HG02763 (cell line): ENCODE measurements around the gene KIAA1671.

Experiments used
- ATAC-seq: cut with Tn5 transposase; IDR thresholded peaks from one replicate; pipeline ENCODE4 v1.9.1; 2021; ENCODE audit warnings: mild to moderate bottlenecking, moderate library complexity; ENCODE audit not compliant: unreplicated experiment

KIAA1671 gene

DNA sequence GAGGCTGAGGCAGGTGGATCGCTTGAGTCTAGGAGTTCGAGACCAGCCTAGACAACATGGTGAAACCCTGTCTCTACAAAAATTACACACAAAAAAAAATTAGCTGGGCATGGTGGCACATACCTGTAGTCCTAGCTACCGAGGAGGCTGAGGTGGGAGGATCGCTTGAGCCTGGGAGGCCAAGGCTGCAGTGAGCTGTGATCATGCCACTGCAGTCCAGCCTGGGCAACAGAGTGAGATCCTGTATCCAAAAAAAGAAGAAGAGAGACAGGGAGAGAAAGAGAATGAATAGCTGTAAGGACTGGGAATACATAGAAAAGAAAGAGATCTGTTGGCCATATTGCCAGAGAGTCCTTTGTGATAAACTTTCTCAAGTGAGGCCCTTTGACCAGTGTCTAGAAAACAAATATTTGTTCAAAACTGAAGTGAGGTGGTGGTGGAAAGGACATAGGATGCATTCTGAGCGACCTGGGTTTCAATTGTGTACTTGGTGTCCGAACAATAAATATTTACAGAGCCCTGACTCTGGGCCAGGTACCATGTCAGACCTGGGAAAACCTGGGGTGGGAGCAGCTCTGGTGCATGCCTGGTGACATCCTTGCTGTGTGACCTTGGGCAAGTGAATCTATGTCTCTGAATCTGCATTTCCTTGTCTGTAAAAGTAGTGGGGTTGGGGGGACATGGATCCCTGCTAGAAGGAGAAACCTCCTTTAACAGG, 157.5 kb downstream of the KIAA1671 start:
- no peak for ATAC-seq

DNA sequence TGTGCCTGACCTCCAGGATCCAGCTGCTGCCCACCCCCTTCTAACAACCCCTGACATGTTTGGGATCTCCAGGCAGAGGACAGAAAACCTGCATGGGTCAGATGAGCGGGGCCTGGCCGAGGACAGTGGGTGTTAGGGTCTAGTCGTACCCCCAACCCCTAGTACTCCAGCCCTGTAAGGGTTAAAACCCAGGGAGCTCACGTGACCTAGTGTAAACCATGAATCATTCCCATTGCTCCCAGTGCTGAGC, 158.0 kb downstream of the KIAA1671 start:
- ATAC-seq, result no peak

- no peak for ATAC-seq
Measured at GRCh38 chr22:25110846-25111578, 158.5 kb downstream of the KIAA1671 start.

GRCh38 chr22:25111579-25112517, 159.3 kb downstream of the KIAA1671 start:
- no peak for ATAC-seq

DNA sequence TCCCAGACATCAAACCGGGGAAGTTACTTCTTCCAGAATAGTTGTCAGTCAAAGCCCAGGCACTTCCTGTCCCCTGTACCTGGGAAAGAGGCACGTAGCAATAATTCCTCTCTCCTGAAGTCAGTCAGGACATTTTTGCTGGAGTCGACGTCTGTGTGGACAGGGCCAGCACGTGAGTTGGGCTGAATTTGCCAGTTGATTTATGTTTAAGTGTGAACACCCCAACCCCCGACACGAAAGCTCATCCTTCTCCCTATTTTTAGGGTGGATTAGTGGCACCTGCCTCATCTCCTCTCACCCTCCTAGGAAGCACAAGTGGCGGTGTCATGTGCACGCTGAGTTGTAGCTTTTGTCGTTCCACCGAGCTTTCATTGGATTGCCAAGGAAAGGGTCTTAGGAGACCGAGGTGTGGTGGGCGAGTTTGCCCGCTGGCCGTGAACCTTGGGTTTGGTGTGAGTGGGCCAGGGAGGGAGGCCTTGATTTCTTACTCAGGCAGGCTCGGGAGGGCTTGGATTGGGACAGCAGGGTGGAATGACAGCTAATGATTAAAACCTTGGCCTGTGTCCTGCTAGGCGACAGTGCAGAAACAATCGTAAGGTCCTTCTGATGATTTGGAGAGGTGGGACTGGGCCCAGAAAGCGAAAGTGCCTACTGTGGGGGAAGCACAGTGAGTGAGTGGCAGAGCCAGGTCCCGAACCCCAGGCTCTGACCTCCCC, 160.2 kb downstream of the KIAA1671 start:
- ATAC-seq, result no peak

DNA sequence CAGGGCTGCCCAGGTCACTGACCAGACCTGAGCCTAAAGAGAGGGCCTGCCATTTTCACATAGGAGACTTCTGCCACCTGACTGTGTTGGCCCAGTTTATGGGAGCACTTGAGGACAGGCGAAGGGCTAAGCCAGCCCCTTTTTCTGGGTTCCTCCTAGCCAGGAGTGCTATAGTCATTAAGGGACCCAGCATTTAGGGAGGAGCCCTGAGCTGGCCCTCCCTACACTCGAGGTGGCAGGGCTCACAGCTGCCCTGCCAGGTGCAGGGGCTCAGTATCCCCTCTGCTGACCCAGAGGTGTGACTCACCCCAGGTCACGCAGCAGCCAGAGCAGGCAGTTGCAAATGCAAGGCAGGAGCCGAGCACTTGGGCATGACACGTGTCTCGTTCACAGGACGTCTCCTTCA, 160.8 kb downstream of the KIAA1671 start:
- no peak for ATAC-seq

DNA sequence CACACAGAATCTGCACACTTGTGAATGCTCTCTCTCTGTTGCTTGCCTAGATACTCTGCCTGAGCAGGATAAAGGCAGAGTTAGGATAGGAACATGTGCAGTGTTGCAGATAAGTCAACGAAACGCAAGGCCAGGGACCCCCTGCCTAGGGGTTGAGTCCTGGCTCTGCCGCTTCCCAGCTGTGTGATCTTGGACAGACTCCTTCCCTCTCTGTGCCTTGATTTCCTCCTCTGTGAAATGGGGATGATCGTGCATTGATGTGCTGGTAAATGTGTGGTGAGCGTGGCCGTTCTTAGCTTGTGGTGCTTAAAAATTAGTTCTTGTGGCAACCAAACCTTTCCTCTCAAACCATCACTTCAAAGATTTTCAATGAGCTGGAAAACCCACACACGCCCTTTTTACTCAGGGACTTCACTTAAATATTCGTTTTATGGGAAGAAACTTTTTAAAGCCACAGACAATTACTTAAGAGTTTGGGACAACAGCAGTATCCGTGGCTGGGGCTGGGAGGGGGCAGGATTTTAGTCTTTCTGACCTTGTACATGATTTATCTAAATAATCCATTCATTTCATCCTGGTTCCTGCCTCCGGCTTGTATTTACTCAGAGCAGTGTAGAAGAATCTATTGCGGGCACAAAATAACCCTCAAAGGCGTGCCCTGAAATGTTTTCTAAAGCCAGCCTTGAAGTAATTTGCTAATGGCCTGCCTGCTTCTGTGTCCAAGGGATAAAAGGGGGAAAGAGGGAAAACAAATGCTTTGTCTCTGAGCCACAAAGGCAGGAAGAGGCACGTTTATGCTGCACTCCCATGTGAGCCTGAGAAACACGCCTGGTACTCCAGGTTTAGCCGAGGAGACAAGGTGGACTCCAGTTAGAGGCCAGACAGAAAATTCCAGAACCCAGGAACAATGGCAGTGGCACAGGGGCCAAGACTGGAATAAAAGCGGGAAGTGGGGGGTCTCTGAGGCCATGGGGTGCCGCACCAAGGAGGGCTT, 162.2 kb downstream of the KIAA1671 start:
- ATAC-seq, result no peak

- ATAC-seq, result no peak
Measured at GRCh38 chr22:25119609-25120008, 167.1 kb downstream of the KIAA1671 start.

- no peak for ATAC-seq
Measured at GRCh38 chr22:25120093-25120561, 167.6 kb downstream of the KIAA1671 start.

DNA sequence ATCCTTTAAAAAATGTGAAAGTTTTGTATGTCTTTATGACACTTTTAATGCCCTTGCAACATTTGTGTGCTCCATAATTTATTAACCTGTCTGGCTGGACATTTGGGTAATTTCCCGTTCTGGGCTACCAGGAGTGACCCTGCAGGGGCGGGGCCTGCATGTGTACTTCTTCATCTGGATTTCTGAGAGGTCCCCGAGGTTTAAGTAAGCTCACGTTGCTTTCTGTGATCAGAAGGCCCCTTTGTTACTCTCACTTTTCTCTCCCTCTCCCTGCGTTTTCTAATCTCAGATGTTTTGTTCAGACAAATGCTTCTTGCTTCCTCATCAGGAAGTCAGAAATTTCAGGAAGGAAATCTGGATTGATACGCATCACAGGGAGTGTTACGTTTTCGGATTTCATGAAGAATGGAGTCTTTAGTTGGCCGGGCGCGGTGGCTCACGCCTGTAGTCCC, 168.3 kb downstream of the KIAA1671 start:
- no peak for ATAC-seq

GRCh38 chr22:25122136-25122764, 169.7 kb downstream of the KIAA1671 start:
- no peak for ATAC-seq

DNA sequence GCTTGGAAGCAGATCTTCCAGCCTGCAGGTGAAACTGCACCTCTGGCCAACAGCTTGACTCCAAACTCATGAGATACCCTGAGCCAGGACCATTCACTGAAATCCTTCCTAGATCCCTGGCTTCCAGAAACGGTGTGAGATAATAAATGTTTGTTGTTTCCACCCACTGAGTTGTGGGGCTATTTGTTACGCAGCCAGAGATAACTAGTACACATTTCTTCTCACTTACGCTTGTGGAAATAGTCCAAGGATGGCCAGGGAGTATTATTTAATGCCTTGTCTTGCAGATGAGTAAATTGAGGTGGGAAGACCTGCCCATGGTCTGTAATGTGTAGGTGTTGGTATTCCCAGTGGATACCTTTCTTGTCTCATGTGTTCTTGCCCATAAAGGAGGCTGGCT, 171.2 kb downstream of the KIAA1671 start:
- no peak for ATAC-seq

GRCh38 chr22:25125693-25126357, 173.3 kb downstream of the KIAA1671 start:
- ATAC-seq, result no peak

DNA sequence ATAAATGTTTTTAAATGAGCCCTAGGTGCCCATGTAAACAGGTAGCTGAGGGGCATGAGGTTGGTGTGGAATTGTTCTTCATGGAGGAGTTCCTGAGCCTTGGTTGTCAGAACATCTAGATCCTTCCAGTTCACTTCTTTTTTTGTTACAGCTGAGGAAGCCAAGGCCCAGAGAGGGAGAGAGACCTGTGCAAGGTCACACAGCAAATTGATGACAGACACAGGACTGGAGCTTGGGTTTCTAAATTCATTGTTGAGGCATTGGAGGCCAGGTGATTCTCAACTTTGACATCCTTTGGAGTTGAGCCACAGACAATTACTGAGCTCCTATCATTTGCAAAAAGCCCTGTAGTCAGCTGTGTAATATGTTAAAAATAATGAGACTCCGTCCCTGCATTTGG, 174.0 kb downstream of the KIAA1671 start:
- ATAC-seq, result no peak

DNA sequence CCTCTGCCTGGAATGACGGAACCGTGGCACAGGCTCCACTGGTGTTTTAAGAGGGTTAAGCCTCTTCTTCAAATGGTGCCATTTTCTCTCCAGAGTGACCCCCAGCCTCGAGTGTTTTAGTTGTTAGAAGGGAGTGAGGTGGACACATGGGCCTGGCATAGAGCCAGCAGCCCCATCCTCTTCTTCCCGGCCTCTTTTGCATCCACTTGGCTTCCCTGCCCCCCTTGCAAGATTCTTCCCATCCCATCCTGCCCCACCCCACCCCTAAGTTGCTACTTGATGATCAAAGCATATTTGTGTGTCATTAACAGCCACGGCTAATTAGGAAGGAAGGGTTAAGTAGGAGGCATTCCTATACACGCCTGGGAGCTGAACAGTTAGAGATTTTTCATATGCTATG, 174.8 kb downstream of the KIAA1671 start:
- ATAC-seq, result no peak

DNA sequence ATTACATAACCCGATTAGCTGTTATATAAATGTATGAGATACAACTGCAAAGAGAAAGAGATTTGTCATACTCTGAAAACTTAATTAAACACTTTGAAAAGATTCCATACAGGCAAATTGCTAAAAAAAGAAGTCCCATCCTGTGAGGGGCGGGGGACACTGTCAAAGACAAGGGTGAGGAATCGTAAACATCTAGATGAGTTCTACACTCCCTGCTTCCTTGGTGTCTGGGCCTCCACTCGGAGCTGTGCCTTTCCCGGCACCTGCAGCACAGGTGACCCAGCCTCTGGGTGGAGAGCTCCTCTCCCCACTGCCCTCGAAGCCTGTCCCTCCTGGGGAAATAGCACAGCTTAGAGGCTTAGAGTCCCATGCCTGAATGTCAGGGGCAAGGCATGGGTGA, 177.9 kb downstream of the KIAA1671 start:
- no peak for ATAC-seq

GRCh38 chr22:25131198-25131887, 178.8 kb downstream of the KIAA1671 start:
- no peak for ATAC-seq

DNA sequence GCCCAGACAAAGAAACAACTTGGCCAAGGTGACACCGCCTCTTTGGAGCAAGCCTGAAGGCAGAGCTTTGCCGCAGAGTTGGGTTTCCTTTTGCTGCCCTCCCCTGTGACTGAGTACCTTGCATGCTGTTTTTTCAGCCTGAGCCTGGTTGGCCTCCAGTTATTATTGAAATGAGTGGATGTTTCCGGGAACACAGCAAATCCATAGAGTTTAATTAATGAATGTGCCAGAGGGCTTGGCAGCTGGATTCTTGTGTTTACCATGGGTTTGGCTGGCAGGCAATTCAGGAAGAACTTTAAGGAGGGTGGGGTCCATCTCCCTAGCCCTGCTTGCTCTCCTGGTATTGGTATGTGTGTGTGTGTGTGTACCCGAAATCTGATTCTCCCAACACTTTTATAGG, 181.5 kb downstream of the KIAA1671 start:
- ATAC-seq, result no peak
